BJ (cell line): ENCODE measurements around the gene HOMER3. TPM values are rescaled to one million over a fixed set of nuclear protein-coding genes. Genes with fewer than 3 reads are reported as not detected.

Experiments used
- CTCF ChIA-PET: fragments of 350-600 bp; formaldehyde crosslinking; extraction: SDS; loops from one replicate; lab custom pipeline; 2021; ENCODE audit warnings: antibody characterized with exemption, inconsistent platforms; lab: Yijun Ruan, JAX
- POLR2A ChIA-PET: fragments of 300-600 bp; sonication (Branson Sonifier 250); formaldehyde crosslinking; extraction: SDS; loops from one replicate; lab custom pipeline; 2021; ENCODE audit warnings: antibody characterized with exemption; lab: Charles Lee
- DNase-seq: peaks from one replicate; pipeline ENCODE4 v3.0.0-alpha.2; 2011; ENCODE audit warnings: low read depth
- H3K27me3 ChIP-seq: 2 replicates; pipeline ENCODE4 v1.6.0; 2011; ENCODE audit warnings: low read length; ENCODE audit not compliant: control insufficient read depth, insufficient read depth
- H3K36me3 ChIP-seq: 2 replicates; pipeline ENCODE4 v1.5.1; 2011; ENCODE audit warnings: low read length; ENCODE audit not compliant: control insufficient read depth, insufficient read depth
- H3K4me3 ChIP-seq: 2 replicates; pipeline ENCODE4 v1.5.1; 2011; ENCODE audit warnings: low read depth, mild to moderate bottlenecking, control low read depth, low read length
- polyA plus RNA-seq: library from polyadenylated mRNA; depleted of rRNA; stranded (reverse); fragments of >200 nt; gene quantifications from 2 replicates; pipeline ENCODE4 v1.2.3, GENCODE V29; 2011
- TF ChIP-seq, protein P1 (sequence below): IDR thresholded peaks from 2 replicates; pipeline ENCODE4 v1.5.1; 2011; ENCODE audit warnings: low read depth, mild to moderate bottlenecking, control low read depth, inconsistent platforms, low read length, moderate library complexity; ENCODE audit not compliant: insufficient read depth

Gene HOMER3
- polyA plus RNA-seq, 1 experiment = 55.3 TPM

DNA sequence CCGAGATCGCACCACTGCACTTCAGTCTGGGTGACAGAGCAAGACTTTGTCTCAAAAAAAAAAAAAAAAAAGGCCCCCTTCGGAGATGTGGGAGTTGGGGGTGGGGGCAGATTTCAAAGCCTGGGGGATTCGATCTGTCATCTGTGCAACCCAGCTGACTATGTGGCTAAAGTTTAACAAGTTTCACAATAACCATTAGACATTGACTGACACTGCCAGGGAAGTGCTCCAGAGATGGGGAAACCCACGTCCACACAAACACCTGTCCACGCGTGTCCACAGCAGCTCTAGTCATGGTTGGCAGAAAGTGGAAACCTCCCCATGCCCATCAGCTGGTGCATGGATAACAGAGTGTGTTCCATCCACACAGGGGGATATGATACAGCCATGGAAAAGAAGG, 37.6 kb upstream of the HOMER3 start:
- no peaks in the 10 kb centered on the region for H3K36me3 ChIP-seq
- no peak for DNase-seq
- POLR2A ChIA-PET = no interaction called here
- TF ChIP-seq, protein P1, sequence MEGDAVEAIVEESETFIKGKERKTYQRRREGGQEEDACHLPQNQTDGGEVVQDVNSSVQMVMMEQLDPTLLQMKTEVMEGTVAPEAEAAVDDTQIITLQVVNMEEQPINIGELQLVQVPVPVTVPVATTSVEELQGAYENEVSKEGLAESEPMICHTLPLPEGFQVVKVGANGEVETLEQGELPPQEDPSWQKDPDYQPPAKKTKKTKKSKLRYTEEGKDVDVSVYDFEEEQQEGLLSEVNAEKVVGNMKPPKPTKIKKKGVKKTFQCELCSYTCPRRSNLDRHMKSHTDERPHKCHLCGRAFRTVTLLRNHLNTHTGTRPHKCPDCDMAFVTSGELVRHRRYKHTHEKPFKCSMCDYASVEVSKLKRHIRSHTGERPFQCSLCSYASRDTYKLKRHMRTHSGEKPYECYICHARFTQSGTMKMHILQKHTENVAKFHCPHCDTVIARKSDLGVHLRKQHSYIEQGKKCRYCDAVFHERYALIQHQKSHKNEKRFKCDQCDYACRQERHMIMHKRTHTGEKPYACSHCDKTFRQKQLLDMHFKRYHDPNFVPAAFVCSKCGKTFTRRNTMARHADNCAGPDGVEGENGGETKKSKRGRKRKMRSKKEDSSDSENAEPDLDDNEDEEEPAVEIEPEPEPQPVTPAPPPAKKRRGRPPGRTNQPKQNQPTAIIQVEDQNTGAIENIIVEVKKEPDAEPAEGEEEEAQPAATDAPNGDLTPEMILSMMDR = no peak
- no peaks in the 10 kb centered on the region for H3K27me3 ChIP-seq
- CTCF ChIA-PET = interaction anchor here (4.0 kb wide), 1 partner anchor 9 kb away, joined by 21 read pairs; no protein-coding TSS in a partner anchor
- H3K4me3 ChIP-seq = no peak overlapping the region

DNA sequence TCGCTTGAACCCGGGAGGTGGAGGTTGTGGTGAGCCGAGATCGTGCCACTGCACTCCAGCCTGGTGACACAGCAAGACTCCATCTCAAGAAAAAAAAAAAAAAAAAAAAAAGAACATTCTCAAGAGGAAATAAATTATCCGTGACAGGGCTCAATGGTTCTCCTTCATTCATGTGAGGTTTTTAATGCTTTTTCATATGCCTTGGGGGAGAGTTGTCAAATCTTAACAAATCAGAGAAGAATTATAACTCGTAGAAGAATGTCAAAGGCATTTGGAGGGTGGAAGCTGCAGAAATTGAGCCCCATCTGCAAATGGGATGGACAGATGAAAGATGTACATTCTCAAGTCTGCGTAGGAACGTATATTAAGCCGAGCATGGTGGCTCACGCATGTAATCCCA, 34.9 kb upstream of the HOMER3 start:
- DNase-seq = no peak
- POLR2A ChIA-PET = no interaction called here
- CTCF ChIA-PET = interaction anchor here (4.0 kb wide), 1 partner anchor 11 kb away, joined by 21 read pairs; no protein-coding TSS in a partner anchor

DNA sequence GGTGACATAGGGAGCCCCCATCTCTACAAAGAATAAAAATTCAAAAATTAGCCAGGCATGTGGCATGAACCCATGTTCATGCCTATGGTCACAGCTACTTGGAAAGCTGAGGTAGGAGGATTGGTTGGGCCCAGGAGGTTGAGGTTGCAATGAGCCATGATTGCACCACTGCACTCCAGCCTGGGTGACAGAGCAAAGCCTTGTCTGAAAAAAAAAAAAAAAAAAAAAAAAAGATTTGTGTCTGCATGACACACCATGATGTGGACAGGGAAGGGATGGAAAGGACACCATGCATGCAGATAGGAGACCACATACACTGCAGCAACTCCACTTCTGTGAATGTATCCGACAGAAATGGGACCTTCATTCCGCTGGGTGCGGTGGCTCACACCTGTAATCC, 34.0 kb upstream of the HOMER3 start:
- Histone ChIP-seq H3K36me3 (no peaks in the 10 kb centered on the region), H3K27me3 (no peaks in the 10 kb centered on the region), H3K4me3 (no peak overlapping the region)
- POLR2A ChIA-PET = no interaction called here
- DNase-seq = no peak
- TF ChIP-seq, protein P1 = no peak
- CTCF ChIA-PET = interaction anchor here (1.0 kb wide), 1 partner anchor 12 kb away, joined by 4 read pairs; no protein-coding TSS in a partner anchor

More for the DNA sequence above, 34.9 kb upstream of the HOMER3 start:
- Histone ChIP-seq H3K4me3 (no peak overlapping the region), H3K27me3 (no peaks in the 10 kb centered on the region), H3K36me3 (no peaks in the 10 kb centered on the region)
- TF ChIP-seq, protein P1 = no peak

DNA sequence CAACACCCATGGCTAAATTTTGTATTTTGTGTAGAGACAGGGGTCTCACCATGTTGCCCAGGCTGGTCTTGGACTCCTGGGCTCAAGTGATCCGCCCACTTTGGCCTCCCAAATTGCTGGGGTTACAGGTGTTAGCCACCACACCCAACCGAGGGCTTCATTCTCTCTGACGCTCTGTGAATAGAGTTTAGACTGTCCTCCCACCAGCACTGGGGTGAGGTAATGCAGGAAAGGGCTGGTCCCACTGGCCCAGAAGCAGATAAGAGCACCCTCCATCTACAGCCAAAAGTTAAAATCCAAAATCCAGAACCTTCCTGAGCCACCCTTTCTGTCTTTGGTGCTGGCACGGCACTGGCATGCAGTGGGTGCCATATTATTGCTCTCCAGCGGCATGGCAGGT, 31.8 kb upstream of the HOMER3 start:
- H3K36me3 ChIP-seq = no peaks in the 10 kb centered on the region
- POLR2A ChIA-PET = no interaction called here
- DNase-seq = no peak
- TF ChIP-seq, protein P1 = no peak
- H3K4me3 ChIP-seq = no peak overlapping the region
- no peaks in the 10 kb centered on the region for H3K27me3 ChIP-seq
- CTCF ChIA-PET = interaction anchor here (0.7 kb wide), 1 partner anchor 1063 kb away, joined by 3 read pairs; no protein-coding TSS in a partner anchor

DNA sequence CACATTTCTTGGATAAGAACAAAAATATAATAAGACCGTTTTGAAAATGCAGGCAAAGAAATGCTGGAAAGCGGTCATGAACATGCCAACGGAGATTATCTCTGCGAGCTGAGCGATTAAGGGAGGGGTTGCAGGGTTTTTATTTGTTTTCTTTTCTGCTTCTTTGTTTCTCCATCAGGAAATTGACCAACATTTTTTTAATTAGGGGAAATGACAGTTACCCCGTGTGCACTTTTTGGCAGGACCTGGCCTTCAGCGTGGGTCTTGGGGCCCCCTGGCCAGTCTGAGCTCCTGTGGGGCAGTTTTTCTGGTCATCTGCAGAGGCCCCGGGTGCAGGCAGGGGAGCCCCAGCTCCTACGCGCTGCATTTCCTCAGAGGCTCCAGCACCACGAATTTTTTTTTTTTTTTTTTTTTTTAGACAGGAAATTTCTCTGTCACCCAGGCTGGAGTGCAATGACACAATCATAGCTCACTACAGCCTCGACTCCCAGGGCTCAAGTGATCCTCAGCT, 31.3 kb upstream of the HOMER3 start:
- TF ChIP-seq, protein P1 = no peak
- CTCF ChIA-PET = interaction anchor here (0.7 kb wide), 1 partner anchor 1064 kb away, joined by 3 read pairs; no protein-coding TSS in a partner anchor
- POLR2A ChIA-PET = no interaction called here

More for the DNA sequence above, 31.3 kb upstream of the HOMER3 start:
- no peaks in the 10 kb centered on the region for H3K36me3 ChIP-seq
- H3K4me3 ChIP-seq = no peak overlapping the region
- H3K27me3 ChIP-seq = no peaks in the 10 kb centered on the region
- DNase-seq = no peak
